PC-9 (cell line): ENCODE data around the gene MICAL3.

Experiments
- CTCF ChIP-seq: fragments of 200-600 bp; sonication (generic); conservative IDR thresholded peaks from 2 replicates; pipeline ENCODE4 v1.6.1; 2017; ENCODE audit warnings: mixed run types, antibody characterized with exemption, mild to moderate bottlenecking, moderate library complexity
- EZH2 ChIP-seq: fragments of 200-600 bp; sonication (generic); IDR thresholded peaks from 2 replicates; pipeline ENCODE4 v1.8.0; 2017; ENCODE audit warnings: antibody characterized with exemption, low read depth

- no peak for TF ChIP-seq CTCF
- TF ChIP-seq EZH2, result no peak
These were observed 241.0 kb downstream of the MICAL3 start for GRCh38 chr22:17783312-17783711.
